Stimulated activated CD4-positive, alpha-beta T cell treated with anti-CD3 and anti-CD28 coated beads, Interleukin-1b, Interleukin-23, amount 100 ng/mL, for 24 hours (primary cell): ENCODE measurements around the gene PTPA.

Experiments used
- DNase-seq, 4 experiments: peaks; one replicate each; pipeline ENCODE4 v3.0.0-alpha.2; 2020; ENCODE audit warnings: low read depth in 4 of 4, low spot score in 1 of 4

PTPA gene

GRCh38 chr9:129136446-129137035, 25.3 kb downstream of the PTPA start:
- DNase-seq = no peak

GRCh38 chr9:129137292-129138143, 26.3 kb downstream of the PTPA start:
- DNase-seq = no peak

DNA sequence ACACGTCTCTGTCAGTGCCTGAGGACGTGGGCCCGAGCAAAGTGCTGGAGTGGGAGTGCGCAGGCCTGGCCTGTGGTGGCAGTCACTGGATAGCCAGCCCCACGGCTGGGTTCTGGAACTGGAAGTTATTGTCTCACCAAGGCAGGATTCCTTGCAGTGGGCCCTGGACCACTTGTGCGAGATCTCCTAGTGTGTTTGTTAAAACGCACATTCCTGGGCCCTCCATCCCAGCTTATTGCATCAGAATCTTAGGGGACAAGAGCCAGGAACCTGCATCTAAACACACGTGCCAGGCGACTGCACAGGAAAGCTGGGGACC, 26.9 kb downstream of the PTPA start:
- DNase-seq = no peak

DNA sequence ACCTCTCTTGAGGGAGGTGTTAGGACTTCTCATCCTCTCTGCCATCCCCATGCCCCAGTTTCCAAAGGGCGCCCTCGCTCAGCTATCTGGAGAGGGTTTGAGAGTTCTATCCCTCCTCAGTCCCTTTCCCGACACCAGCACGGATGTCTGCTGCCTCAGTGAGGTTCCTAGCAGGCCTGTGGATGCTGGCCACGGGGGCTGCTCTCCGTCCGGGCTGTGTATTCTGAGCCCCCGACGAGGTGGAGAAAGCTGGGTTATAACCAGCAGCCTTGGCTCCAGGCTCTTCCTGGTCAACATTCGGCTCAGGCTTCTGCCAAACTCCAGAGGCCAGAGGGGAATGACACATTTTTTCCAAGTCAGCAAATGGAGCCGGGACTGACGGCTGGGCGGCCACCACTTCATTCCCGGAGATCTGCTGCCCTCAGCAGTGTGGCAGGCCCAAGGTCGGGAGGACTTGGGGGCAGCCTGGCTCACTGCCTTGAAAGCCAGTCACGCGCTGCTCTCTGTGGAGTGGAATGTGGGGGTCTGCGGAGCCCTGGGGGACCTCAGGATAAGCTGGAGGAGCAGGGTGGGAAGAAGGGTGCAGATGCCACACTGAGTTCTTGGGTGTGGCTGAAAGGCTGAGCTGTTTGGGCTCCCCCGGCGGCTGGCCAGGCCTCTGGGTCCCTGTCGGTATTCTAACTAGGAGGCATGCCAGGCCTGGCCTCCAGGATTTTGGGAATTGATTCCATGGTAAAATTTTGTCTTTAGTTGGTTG, 27.4 kb downstream of the PTPA start:
- no peak for DNase-seq

DNA sequence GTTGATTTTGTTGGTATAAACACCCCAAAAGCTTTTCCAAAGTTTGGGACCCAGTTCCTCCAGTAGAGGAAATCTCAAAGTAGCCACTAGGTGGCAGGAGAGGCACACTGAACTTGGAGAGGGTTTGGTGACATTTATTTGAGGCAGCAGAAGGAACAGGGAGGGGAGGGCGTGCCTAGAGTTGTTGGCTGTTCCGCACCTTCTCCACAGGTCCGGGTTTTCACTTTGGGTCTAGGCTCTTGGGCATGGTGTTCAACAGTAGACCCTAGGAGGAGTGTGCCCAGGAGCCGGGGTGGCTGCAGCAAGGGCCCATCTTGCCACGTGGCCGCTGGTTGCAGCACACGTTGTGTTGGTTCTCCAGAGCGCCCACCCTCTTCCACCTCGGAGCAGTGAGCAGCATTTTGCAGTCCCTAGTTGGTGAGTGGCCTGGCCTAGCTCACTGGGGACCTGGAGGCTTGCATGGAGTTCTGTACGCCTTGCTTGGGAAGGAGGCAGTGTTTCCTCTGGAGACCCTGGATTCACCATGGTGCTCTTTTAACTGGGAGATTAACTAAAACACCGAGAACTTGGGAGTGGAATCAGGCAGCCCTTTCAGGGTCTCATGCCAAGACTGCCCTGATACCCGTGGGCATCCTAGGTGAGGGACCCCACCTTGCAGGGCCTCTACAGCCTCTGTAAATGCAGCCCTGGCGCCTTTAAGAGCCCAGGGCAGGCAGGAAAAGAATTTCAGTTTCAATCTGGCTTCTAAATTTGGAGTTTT, 28.2 kb downstream of the PTPA start:
- peak; percentile 55 to 61 (median 58) for DNase-seq

- DNase-seq = peak; percentile 53 to 79 (median 60)
Observed at GRCh38 chr9:129139993-129140396, 28.8 kb downstream of the PTPA start.

DNA sequence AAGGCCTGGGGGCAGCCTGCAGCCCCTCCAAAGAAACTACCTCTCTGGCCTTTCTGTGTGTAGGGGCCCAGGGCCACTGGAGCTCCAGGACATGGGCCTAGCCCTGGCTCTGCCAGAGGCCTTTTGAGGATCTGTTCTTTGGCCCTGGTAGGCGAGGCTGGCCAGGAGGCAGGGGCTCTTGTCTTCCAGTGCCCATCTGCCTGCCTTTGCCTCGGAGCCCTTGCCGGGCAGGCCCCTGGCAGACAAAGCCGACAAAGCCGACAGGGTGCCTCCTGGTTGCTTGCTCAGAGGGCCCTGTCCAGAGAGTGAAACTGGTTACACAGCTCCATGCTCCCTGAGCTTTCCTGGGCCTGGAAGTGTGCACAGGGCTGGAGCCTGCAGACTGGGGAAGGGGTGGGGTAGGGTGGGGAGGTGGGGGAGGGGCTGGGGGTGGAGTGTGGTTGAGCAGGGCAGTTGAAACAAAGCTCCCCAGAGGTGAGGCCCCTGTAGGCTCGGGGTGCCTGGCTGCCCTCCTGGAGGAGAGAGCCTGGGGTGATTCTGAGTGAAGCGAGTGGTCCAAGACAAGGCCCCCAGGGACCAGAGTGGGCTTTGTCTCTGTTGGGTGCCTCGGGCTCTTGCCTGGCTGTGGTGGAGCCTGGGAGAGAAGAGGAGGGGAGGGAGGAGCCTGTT, 29.3 kb downstream of the PTPA start:
- DNase-seq = peak in 1 of 4 experiments; percentile 16

DNA sequence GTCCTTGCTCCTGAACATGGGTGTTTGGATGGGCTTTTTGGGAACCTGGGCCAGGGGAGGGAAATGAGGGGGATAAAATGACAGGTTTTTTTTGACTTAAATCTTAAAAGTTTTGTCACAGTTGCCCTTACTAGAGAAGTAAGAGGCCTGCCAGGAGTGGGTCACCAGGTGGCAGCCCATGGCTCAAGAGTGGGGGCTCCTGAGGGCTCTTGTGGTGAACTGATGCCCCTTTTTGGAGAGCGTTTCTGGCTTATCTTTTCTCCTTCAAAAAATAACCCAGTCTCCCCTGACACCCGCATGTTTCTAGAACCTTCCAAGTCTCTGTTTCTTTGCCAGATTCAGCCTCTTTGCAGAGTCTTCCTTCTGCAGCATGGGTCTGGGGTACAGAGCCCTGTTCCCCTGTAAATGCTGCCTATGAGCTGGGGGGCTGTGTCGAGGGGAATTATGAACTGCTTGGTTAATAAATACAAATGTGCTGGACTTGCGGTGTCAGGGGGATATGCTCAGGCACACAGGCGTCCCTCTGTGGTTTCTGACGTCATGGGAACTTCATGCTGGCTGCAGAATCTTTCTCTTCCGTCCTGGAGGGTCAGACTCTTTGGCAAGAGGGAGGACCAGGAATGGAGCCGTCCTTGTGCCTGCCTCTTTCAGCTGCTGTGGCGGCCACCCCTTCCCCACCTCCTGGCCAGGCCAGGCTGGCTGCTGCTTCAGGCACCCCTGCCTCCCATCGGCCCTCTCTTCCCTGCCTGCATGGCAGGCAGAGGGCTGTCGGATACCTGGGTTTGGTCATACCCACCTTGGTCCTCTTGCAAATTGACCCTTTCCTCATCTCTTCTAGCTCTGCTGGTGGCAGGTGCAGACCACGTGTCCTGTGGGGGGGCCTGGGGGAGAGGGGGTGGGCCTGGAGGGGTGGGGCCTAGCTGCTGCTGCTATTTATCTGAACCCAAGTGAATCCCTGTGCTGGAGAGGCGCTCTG, 30.1 kb downstream of the PTPA start:
- no peak for DNase-seq

DNA sequence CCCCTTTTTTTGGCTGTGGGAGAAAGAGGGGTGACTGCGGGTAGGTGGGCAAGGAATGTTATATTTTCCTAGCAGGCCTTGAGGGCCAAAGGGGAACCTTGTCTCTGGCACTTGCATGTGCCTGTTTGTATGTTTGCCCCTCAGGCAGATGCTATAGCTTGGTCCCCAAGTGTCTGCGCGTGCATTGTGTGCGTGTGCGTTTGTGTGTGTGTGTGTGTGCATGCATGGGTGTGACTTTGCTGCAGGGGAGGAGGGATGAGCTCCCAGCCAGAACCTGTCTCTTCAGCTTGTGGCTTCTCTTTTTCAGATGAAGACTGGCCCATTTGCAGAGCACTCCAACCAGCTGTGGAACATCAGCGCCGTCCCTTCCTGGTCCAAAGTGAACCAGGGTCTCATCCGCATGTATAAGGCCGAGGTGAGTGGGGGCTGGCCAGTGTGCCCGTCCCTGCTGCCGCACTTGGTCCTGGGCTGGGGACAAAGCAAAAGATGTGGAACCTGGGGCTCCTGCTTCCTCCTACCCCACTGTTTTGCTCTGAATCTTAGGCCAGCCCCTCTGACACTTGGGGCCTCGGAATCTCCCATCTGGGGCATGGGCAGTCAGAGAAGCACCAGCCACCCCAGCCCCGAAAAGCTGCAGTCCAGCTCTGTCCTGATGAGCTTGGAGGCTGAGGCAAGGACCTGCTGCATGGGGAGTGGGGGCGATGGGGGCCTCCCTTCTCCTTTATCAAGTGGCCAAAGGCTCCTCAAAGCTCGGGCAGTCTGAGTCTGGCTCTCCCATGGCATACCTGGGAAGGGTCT, 31.1 kb downstream of the PTPA start:
- no peak for DNase-seq

DNA sequence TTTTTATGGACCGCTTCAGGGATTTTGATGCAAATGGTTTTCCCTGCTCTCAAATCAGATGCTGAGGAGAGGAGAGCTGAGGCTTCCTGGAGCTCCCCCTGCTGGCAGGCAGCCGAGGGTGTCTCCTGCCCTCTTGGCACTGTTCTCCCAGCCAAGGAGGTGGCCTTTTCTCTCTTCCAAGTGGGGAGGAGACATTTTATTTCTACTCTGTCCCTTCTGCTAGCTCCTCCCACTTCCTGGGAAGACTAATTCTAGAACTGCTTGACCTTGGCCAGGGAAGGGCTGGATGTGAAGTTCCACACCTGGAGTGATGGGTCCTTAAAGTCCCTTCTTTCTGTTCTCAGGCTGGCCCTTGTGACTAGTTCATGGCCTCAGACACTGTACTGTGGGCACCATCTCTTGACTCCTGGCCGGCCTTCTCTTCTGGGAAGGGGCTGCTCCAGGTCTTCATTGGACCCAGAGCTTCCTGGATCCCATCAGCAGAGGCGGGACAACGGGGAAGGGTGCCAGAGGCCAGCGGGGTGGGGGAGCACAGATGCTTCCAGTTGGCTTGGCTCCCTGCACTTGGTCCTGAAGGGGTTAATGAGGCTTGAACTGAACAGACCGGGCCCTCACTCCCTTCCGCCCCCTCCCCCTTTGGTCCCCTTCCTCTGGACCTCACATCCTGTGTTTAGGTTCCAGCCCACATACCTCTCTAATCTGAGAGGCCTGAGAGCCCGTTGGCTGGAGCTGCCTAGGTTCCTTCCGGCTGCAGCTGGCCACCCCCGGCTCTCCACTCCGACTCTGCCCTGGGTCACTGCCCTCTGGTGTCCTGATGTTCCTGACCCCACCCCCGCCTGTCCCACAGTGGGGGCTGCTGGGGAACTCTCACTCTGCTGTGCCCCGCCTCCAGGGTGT, 32.1 kb downstream of the PTPA start:
- DNase-seq = peak in 3 of 4 experiments; percentile 52 to 61 (median 56)

DNA sequence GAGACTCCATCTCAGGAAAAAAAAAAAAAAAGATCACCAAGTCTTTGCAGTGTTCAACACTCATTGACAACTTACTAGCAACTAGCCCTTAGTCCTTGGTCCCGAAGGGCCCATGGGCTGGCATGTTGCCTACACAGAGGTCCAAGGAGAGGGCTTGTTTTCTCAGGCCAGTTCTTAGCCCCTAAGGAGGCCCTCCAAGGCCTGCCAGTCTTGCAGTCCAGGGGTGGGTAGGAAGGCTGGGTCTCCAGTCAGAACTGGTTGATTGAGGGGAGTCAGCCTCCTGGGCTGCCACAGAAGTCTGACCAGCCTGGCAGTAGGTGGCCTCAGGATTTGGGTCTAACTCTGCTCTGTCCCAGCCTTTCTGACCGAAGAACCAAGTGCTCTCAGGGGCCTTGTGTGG, 34.1 kb downstream of the PTPA start:
- no peak for DNase-seq

DNA sequence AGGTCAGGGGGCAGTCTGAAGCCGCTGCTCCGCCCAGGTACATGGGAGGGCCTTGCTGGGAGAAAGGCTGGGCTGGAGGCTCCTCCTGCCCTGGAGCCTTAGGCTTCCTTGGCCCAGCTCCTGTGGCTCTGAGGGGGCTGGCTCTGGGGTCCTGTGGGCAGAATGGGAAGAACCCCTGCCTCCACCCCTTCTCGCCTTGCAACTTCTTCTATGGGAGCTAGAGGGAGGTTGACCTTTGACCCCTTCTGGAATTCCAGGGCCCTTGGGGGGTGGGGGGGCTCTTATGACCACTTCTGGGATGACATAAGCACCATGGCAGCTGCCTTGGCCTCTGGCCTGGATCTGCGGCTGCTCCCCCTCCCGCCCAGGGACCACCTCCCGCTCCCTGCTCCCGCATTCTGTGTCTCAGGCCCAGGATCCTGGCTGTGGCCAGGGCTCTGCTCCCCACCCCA, 34.7 kb downstream of the PTPA start:
- no peak for DNase-seq

DNA sequence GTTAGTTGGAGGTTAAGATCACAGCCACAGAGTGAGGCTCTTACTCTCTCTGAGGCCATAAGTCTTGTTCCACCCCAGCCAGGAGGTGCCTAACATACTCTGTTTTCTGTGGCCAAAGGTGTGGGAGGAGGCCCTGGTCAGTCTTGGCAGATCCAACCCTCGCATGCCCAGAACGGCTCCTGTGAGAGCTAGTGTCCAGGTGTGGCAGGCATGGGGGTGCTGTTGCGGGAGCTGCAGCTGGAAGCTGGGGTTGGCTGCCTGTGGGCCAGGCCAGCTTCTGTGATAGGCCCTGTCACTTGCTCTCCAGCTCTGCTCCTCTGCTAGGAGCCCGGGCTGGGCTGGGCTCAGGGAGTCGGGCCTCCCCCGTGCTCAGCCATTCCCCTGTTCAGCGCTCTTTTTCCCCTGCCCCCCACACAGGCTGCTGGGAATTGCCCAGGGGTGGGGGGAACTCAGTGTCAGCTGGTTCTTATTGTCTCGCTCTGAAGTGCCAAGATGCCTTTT, 35.3 kb downstream of the PTPA start:
- no peak for DNase-seq

GRCh38 chr9:129148463-129149204, 37.4 kb downstream of the PTPA start:
- DNase-seq = no peak

DNA sequence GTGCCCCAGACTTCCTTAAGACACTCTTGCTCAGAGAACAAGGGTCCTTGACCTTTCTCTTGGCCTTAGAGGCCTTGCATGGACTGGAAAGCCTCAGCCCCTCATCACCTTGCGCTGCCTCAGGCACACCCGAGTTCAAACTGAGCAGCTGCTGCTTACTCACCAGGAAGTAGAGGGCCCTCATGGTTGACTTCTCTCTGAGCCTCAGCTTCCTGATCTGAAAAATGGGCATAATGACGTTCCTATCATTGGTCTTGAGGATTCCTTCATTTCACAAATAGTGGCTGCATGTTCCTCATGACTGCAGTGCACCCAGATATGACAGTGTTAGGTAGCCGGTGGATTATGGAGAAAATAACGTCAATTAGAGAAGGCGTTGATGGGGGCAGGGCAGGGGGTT, 38.2 kb downstream of the PTPA start:
- no peak for DNase-seq

GRCh38 chr9:129150122-129150521, 38.9 kb downstream of the PTPA start:
- DNase-seq = no peak

GRCh38 chr9:129150672-129151211, 39.5 kb downstream of the PTPA start:
- DNase-seq = no peak
